H9 (cell line): ENCODE results near the gene MAPKAPK2. TPM values are rescaled to one million over a fixed set of nuclear protein-coding genes. Genes with fewer than 3 reads are reported as not detected.
A peak's percentile ranks its signal among the peaks of the same experiment; 100 is the strongest.

Experiments
- DNase-seq: peaks from one replicate; pipeline ENCODE4 v3.0.0-alpha.2; 2017
- H2AFZ ChIP-seq: one replicate; pipeline ENCODE4 v1.6.1; 2013; ENCODE audit warnings: mild to moderate bottlenecking, low read length, control low read depth, moderate library complexity
- H2AK5ac ChIP-seq: 2 replicates; pipeline ENCODE4 v1.6.1; 2013; ENCODE audit warnings: low read length, control low read depth, mixed read lengths; ENCODE audit not compliant: insufficient read length
- H2BK120ac ChIP-seq: one replicate; pipeline ENCODE4 v1.6.1; 2013; ENCODE audit warnings: low read depth, mild to moderate bottlenecking, low read length, control low read depth, inconsistent platforms; ENCODE audit not compliant: poor library complexity, severe bottlenecking
- H2BK12ac ChIP-seq: 2 replicates; pipeline ENCODE4 v1.6.1; 2013; ENCODE audit warnings: low read length, control low read depth, mixed read lengths, low read depth; ENCODE audit not compliant: insufficient read length
- H2BK15ac ChIP-seq: 2 replicates; pipeline ENCODE4 v1.6.1; 2013; ENCODE audit warnings: low read depth, low read length, control low read depth
- H2BK20ac ChIP-seq: one replicate; pipeline ENCODE4 v1.6.1; 2013; ENCODE audit warnings: low read depth, mild to moderate bottlenecking, low read length, control low read depth, inconsistent platforms; ENCODE audit not compliant: poor library complexity, severe bottlenecking
- H2BK5ac ChIP-seq: 2 replicates; pipeline ENCODE4 v1.6.1; 2013; ENCODE audit warnings: low read length, control low read depth, mixed read lengths; ENCODE audit not compliant: insufficient read length
- H3K14ac ChIP-seq: 2 replicates; pipeline ENCODE4 v1.6.1; 2013; ENCODE audit warnings: low read length, control low read depth; ENCODE audit not compliant: insufficient read depth
- H3K18ac ChIP-seq: 2 replicates; pipeline ENCODE4 v1.6.1; 2013; ENCODE audit warnings: low read depth, mild to moderate bottlenecking, mixed read lengths, low read length, control low read depth; ENCODE audit not compliant: insufficient read length
- H3K23ac ChIP-seq: 2 replicates; pipeline ENCODE4 v1.6.1; 2013; ENCODE audit warnings: low read length, control low read depth, mixed read lengths, low read depth; ENCODE audit not compliant: insufficient read length
- H3K23me2 ChIP-seq: 2 replicates; pipeline ENCODE4 v1.6.1; 2013; ENCODE audit warnings: low read depth, mild to moderate bottlenecking, mixed read lengths, low read length, control low read depth; ENCODE audit not compliant: insufficient read length, poor library complexity, severe bottlenecking
- H3K27ac ChIP-seq: 2 replicates; pipeline ENCODE4 v1.5.1; 2013; ENCODE audit warnings: low read length, control low read depth, mixed read lengths, low read depth; ENCODE audit not compliant: insufficient read length
- H3K27me3 ChIP-seq: 2 replicates; pipeline ENCODE4 v1.6.1; 2013; ENCODE audit warnings: low read length, control low read depth, inconsistent platforms; ENCODE audit not compliant: insufficient read depth
- H3K4ac ChIP-seq: 2 replicates; pipeline ENCODE4 v1.6.1; 2013; ENCODE audit warnings: low read depth, mild to moderate bottlenecking, control low read depth, inconsistent platforms, low read length, moderate library complexity
- H3K4me1 ChIP-seq: 2 replicates; pipeline ENCODE4 v1.6.1; 2013; ENCODE audit warnings: low read length, control low read depth, inconsistent platforms; ENCODE audit not compliant: insufficient read depth
- H3K4me2 ChIP-seq: 2 replicates; pipeline ENCODE4 v1.6.1; 2013; ENCODE audit warnings: low read length, control low read depth, mixed read lengths; ENCODE audit not compliant: insufficient read length, insufficient read depth
- H3K56ac ChIP-seq: 2 replicates; pipeline ENCODE4 v1.6.1; 2013; ENCODE audit warnings: low read depth, mild to moderate bottlenecking, mixed read lengths, low read length, control low read depth; ENCODE audit not compliant: insufficient read length
- H3K79me1 ChIP-seq: 2 replicates; pipeline ENCODE4 v1.6.1; 2013; ENCODE audit warnings: low read depth, mild to moderate bottlenecking, moderate library complexity, low read length, control low read depth, inconsistent platforms; ENCODE audit not compliant: insufficient read depth, poor library complexity, severe bottlenecking
- H3K79me2 ChIP-seq: 2 replicates; pipeline ENCODE4 v1.6.1; 2013; ENCODE audit warnings: low read length, control low read depth, inconsistent platforms; ENCODE audit not compliant: insufficient read depth
- H3K9ac ChIP-seq: 2 replicates; pipeline ENCODE4 v1.6.1; 2013; ENCODE audit warnings: low read length, control low read depth, mixed read lengths; ENCODE audit not compliant: insufficient read length; ENCODE audit errors: extremely low read depth
- H3K9me3 ChIP-seq: one replicate; pipeline ENCODE4 v1.6.1; 2013; ENCODE audit warnings: low read depth, low read length, inconsistent platforms; ENCODE audit not compliant: control insufficient read depth
- H3T11ph ChIP-seq: one replicate; pipeline ENCODE4 v1.6.1; 2013; ENCODE audit warnings: mild to moderate bottlenecking, low read length, control low read depth, inconsistent platforms
- H4K20me1 ChIP-seq: one replicate; pipeline ENCODE4 v1.6.1; 2013; ENCODE audit not compliant: control insufficient read depth, insufficient read length, insufficient read depth
- H4K5ac ChIP-seq: 2 replicates; pipeline ENCODE4 v1.6.1; 2013; ENCODE audit warnings: low read depth, mild to moderate bottlenecking, mixed read lengths, low read length, control low read depth; ENCODE audit not compliant: insufficient read length
- H4K8ac ChIP-seq: replicated peaks from 2 replicates; pipeline ENCODE4 v1.6.1; 2013; ENCODE audit warnings: low read length, control low read depth, mixed read lengths, low read depth; ENCODE audit not compliant: insufficient read length
- H4K91ac ChIP-seq: 2 replicates; pipeline ENCODE4 v1.6.1; 2013; ENCODE audit warnings: low read depth, mild to moderate bottlenecking, moderate library complexity, mixed read lengths, low read length, control low read depth; ENCODE audit not compliant: insufficient read length
- H3K27ac Mint-ChIP-seq, 3 experiments: 2 replicates in 2 of 3; 3 replicates in 1 of 3; pipeline ENCODE4 v1.8.0; 2020 to 2021; ENCODE audit warnings: mixed read lengths in 3 of 3, mild to moderate bottlenecking in 1 of 3, moderate library complexity in 1 of 3
- H3K27me3 Mint-ChIP-seq: 2 replicates; pipeline ENCODE4 v1.8.0; 2021; ENCODE audit warnings: low read depth, mild to moderate bottlenecking, moderate library complexity, mixed read lengths
- H3K36me3 Mint-ChIP-seq, 3 experiments: 2 replicates in 2 of 3; 3 replicates in 1 of 3; pipeline ENCODE4 v1.8.0; 2020 to 2021; ENCODE audit warnings: low read depth in 3 of 3, mixed read lengths in 3 of 3; ENCODE audit not compliant: insufficient read depth in 1 of 3
- H3K4me1 Mint-ChIP-seq, 2 experiments: 2 replicates each; pipeline ENCODE4 v1.8.0; 2020; ENCODE audit warnings: mixed read lengths in 2 of 2
- H3K4me3 Mint-ChIP-seq, 2 experiments: 2 replicates in 1 of 2; 3 replicates in 1 of 2; pipeline ENCODE4 v1.8.0; 2020 to 2021; ENCODE audit warnings: mild to moderate bottlenecking in 2 of 2, mixed read lengths in 2 of 2, moderate library complexity in 1 of 2
- H3K9me3 Mint-ChIP-seq, 2 experiments: 2 replicates in 1 of 2; 3 replicates in 1 of 2; pipeline ENCODE4 v1.8.0; 2020; ENCODE audit warnings: mild to moderate bottlenecking in 2 of 2, mixed read lengths in 2 of 2, moderate library complexity in 1 of 2
- CTCF ChIP-seq: fragments of 200-600 bp; sonication (generic); conservative IDR thresholded peaks from 3 replicates; pipeline ENCODE4 v1.8.0; 2021; ENCODE audit warnings: antibody characterized with exemption, mild to moderate bottlenecking
- WGBS: extraction: QIAGEN DNeasy Blood & Tissue Kit; methylation state at CpG from one replicate; pipeline ENCODE4 v1.1.7; 2013; ENCODE audit warnings: missing lambda C conversion rate, low lambda C conversion rate, mixed read lengths; ENCODE audit not compliant: insufficient read length; ENCODE audit errors: extremely low coverage; 5-methylcytosine and 5-hydroxymethylcytosine counted together
- total RNA-seq: library from RNA; stranded (reverse); gene quantifications from 2 replicates; pipeline ENCODE4 v1.2.1, GENCODE V29; 2021

MAPKAPK2 gene
- total RNA-seq, 1 experiment from 2014 or later: 50.1 TPM

GRCh38 chr1:206737729-206738201 is 53.1 kb downstream of the MAPKAPK2 start:
- no peak overlapping the region for H2BK15ac ChIP-seq
- peak overlapping the region in 1 of 3 experiments; percentile 61; a peak in 1 of 7 replicates for H3K27ac Mint-ChIP-seq
- no peaks in the 10 kb centered on the region for H3K9me3 ChIP-seq
- H2AK5ac ChIP-seq: no peak overlapping the region
- no peak overlapping the region for H3K14ac ChIP-seq
- no peaks in the 10 kb centered on the region for H4K20me1 ChIP-seq
- H2BK5ac ChIP-seq: no peak overlapping the region
- H3K23me2 ChIP-seq: no peaks in the 10 kb centered on the region
- H3K18ac ChIP-seq: no peak overlapping the region
- no peaks in the 10 kb centered on the region for H3K79me1 ChIP-seq
- H3K4me1 Mint-ChIP-seq: peaks cover 11 to 13% of the 10 kb centered on the region in 2 experiments
- no peak overlapping the region for H2AFZ ChIP-seq
- H4K91ac ChIP-seq: no peak overlapping the region
- no peak overlapping the region for H3K27ac ChIP-seq
- H3K4ac ChIP-seq: no peak overlapping the region
- no peak for TF ChIP-seq CTCF
- no peak overlapping the region for H2BK20ac ChIP-seq
- DNase-seq: no peak
- no CpG with 5 or more reads among the region's 3 CpGs for WGBS
- H4K5ac ChIP-seq: no peak overlapping the region
- no peak overlapping the region for H4K8ac ChIP-seq
- no peaks in the 10 kb centered on the region for H3K27me3 ChIP-seq
- no peak overlapping the region for H3K9ac ChIP-seq
- no peak overlapping the region for H2BK120ac ChIP-seq
- no peak overlapping the region for H2BK12ac ChIP-seq
- H3K79me2 ChIP-seq: no peaks in the 10 kb centered on the region
- H3K23ac ChIP-seq: no peak overlapping the region
- H3K9me3 Mint-ChIP-seq: no peaks in the 10 kb centered on the region
- no peak overlapping the region for H3K4me3 Mint-ChIP-seq
- peaks cover 2% of the 10 kb centered on the region; the same call in 1 of the 2 replicates for H3K4me1 ChIP-seq
- no peak overlapping the region for H3T11ph ChIP-seq
- peaks cover 2 to 9% (median 4%) of the 10 kb centered on the region in 3 experiments; a peak in 5 of 7 replicates for H3K36me3 Mint-ChIP-seq
- no peak overlapping the region for H3K56ac ChIP-seq
- no peak overlapping the region for H3K4me2 ChIP-seq
- H3K27me3 Mint-ChIP-seq: no peaks in the 10 kb centered on the region; the same call in 1 of the 2 replicates
